Epidermal melanocyte (primary cell): ENCODE data around the gene VPS26C.
A peak's percentile ranks its signal among the peaks of the same experiment; 100 is the strongest.
"Not testable (repeated sequence)": the region's sequence is repeated elsewhere in the genome, so short reads cannot be mapped to it uniquely, and the experiment has no call there.

Source experiments
- DNase-seq: peaks from one replicate; pipeline ENCODE4 v3.0.0; 2011; ENCODE audit warnings: low spot score; ENCODE audit not compliant: insufficient read length

VPS26C gene

DNA sequence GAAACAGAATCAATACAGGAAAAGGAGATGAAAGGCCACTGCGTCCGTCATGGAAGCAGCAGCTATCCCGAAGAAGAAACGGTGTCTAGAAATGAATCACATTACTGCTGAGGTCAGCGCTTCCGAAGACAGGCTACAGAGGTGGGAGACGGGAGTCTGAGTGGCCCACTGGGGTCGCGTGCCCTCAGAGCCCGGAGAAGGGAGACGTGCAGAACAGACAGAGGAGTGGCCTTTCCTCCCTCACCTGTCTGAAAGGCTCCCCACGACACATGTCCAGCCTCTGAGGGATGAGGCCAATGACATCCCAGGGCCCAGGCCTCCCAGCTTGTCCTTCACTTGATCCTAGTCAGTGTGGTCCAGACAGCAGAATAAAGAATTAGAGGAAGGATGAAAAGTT is 35.9 kb downstream of the VPS26C start:
- no peak for DNase-seq

- no peak for DNase-seq
Measured at GRCh38 chr21:37230632-37231248, 36.4 kb downstream of the VPS26C start.

DNA sequence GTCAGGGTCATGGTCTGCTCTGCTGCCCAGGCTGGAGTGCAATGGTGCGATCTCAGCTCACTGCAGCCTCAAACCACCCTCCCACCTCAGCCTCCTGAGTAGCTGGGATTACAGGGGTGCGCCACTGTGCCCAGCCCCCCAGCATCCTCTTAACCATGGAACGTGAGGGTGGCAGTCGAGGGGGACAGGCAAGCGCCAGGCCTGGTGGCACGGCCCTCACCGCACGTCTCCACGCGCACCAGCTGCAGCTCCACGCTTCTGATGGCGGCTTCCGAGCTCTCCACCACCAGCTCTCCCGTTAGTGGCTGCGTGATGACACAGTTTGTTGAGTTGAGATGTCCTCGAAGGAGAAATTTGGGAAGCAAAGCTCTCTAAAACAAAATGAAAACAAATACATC is 39.1 kb downstream of the VPS26C start:
- no peak for DNase-seq

DNA sequence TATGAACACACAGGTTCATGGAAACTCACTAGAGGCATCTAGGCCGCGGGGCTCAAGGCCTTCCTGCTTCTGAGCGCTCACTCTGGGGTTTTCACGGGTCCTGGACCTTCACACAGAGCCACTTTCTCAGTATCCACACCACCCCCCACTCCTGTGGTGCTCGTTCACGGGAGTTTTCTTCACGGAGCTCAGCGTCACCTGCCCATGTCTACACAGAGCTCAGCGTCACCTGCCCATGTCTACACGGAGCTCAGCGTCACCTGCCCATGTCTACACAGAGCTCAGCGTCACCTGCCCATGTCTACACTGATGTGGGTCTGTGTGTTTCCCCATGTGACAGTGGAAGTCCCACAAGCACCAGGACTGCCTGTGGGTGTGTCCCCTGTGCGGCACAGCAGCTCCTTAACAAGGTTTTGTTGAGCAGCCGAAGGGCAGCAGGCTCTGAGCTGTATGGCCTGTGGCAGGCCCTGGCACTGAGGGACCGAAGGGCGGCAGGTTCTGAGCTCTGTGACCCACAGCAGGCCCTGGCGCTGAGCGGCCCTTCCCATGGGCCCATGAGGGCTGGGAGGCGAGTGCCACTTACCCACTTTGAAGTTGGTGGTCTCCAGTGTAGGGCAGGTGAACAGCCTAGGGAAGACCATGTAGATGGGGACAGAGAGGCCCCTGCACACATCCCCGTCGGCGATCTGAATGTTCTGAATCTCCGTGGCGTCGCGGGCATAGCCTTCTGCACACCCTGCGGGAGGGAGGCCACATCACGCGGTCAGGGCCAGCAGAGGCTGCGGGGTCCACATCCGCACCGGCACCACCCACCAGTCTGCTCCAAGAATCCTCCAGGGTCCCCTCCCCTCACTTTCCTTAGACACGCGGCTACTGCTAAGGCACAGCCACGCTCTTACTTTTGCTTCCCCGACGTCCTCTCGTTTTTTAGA is 39.8 kb downstream of the VPS26C start:
- no peak for DNase-seq

DNA sequence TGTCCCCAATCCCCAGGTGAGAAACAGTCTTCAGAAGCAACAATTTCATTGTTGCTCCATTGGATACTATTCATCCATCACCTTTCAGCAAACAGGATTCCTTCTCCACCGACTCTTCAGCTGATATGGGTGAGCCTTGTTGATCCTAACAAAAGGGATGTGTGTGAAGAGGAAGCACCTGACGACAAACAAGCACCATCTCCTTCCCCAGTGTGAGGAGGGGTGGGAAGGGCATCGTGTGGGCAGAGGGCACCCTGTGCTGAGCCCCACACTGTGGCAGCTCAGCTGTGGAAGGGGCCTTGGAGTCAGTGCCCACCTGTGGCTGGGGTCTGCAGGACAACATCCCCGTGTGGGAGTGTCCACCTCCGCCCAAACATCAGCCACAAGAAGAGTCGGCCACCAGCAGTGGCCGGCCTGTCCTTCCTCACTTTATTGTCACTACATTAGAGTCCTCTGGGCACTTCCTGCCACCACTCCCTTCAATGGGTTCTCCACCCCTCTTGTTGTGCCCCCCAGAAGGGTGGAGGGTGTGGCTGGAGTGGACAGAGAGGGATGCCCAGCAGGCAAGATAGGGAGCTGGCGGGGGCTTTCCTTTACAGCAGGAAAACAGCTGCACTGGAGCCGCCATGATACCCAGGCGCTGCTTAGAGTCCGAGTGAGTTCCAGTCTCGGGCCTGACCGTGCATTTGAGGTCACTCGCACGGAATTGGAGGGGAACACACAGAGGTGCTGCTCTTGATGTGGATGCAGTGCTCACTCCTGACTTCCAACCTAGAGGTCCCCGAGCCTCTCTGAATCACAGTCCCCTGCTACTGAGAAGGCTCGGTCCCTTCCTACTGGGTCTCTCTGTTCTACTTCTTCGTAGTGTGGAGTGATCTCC is 40.9 kb downstream of the VPS26C start:
- no peak for DNase-seq

- no peak for DNase-seq
Measured at GRCh38 chr21:37224861-37225839, 42.0 kb downstream of the VPS26C start.

DNA sequence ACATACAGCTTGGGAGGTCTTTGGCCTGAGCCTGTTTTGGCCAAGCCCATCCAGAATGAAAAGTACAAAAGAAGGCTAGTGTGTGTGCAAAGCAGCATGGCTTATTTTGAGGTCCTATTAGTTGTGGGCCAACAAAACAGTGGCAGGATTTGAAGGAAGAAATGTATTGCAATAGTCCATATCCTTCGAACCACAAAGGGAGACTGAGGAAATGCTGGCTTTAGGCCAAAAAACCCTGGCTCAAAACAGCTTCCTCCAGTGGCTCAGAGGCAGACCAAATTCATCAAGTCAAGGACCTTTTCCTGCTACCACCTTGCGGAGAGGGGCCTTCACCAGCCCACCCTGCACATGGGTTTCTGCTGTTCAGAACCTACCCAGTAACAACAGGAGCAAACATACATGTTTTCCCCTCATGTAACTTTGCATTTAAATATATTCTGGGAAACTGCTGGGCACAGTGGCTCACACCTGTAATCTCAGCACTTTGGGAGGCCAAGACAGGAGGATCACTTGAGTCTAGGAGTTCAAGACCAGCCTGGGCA is 43.3 kb downstream of the VPS26C start:
- DNase-seq = no peak

DNA sequence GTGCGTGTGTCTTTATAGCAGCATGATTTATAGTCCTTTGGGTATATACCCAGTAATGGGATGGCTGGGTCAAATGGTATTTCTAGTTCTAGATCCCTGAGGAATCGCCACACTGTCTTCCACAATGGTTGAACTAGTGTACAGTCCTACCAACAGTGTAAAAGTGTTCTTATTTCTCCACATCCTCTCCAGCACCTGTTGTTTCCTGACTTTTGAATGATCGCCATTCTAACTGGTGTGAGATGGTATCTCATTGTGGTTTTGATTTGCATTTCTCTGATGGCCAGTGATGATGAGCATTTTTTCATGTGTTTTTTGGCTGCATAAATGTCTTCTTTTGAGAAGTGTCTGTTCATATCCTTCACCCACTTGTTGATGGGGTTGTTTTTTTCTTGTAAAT is 44.9 kb downstream of the VPS26C start:
- DNase-seq = not testable (repeated sequence)

DNA sequence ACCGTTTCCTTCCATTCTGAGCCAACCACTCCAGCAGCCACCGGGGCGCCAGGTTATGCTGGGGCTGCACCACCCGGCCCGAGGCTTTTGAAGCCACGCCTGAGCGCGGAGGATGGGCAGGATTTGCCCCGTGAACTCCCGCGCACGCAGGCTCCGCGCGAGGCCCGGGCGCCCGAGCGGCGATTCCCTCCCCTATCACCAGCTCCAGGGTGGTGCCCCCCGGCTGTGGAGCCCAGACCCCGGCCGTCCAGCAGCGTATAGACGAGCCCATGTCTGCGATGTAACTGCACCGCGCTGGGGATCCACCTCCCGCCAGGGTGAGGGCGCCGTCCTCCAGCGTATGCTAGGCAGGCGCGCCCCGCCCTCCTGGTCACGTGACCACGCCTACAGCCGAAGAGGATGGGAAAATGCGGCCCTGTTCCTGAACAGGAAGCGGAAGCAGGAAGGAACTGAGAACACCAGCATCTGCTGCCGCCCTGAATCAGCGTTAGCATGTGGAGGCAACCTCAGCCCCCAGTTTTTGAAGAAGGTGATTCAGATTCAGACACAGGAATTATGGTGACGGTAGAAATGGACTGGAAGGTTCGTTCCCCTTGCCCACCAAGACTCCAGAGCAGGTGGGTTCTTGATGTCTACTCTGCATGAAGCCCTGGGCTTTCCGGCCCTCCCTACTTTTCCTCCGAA is 46.0 kb downstream of the VPS26C start:
- DNase-seq = peak; percentile 93

- no peak for DNase-seq
Measured at GRCh38 chr21:37220433-37220980, 46.6 kb downstream of the VPS26C start.

DNA sequence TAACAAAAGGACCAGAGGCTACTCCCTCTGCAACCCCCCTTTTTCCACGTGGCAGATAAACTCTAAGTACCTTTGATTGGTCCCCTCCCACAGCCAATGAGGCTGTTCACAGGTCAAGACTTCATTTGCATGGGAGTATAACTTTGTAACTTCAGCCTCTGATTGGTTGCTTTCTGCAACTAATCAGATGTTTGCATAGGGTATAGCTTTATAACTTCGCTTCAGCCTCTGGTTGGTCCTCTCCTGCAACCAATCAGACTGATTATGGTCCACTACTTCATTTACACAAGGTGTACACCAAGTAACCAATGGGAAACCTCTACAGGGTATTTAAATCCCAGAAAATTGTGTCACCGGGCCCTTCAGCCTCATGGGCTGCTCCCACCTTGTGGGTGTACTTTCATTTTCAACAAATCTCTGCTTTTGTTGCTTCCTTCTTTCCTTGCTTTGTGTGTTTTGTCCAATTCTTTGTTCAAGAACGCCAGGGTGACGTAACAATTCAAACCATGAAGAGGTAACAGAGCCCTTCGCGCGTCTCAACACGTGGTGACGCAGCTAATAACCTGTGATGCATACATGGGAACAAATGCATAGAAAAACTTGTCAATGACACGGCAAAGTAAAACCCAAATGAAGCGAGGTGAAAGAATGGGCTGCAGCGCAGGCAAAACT is 47.2 kb downstream of the VPS26C start:
- no peak for DNase-seq

DNA sequence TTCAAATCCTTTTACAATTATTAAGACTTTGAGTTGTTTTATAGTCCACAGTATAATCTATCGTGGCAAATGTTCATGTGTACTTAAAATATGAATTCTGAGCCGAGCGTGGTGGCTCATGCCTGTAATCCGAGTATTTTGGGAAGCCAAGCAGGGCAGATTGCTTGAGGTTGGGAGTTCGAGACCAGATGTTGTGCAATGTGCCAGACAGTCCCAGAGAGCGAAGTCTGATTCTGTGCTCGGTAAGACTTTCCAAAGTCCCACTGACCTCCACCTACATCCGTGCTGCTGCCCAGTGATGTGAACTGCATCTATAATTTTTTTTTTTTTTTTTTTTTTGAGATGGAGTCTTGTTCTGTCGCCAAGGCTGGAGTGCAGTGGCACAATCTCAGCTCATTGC is 52.2 kb downstream of the VPS26C start:
- no peak for DNase-seq

DNA sequence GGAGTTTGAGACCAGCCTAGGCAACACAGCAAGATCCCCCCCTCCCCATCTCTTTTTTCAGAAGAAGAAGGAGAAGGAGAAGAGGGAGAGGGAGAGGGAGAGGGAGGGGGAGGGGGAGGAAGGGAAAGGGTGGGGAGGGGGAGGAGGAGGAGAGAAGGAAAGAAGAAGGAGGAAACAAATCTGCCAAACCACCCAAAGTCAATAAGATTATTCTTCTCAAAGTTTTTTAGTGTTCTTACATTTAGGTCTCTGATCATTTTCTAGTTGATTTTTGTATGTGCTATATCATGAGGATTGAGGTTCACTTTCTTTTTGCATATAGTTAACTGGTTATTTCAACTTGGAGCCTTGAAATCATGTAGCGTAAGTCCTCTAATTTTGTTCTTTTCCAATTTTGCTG is 56.3 kb downstream of the VPS26C start:
- no peak for DNase-seq

GRCh38 chr21:37210130-37210529 is 57.0 kb downstream of the VPS26C start:
- no peak for DNase-seq

GRCh38 chr21:37208741-37209225 is 58.4 kb downstream of the VPS26C start:
- no peak for DNase-seq

GRCh38 chr21:37208056-37208721 is 58.9 kb downstream of the VPS26C start:
- no peak for DNase-seq

- no peak for DNase-seq
Measured at GRCh38 chr21:37207441-37208009, 59.6 kb downstream of the VPS26C start.

- DNase-seq = no peak
Measured at GRCh38 chr21:37206496-37206895, 60.6 kb downstream of the VPS26C start.
